NCI-H1417 (cell line): Measurements from ENCODE around the gene IL20RA.
"Not testable (repeated sequence)": the region's sequence is repeated elsewhere in the genome, so short reads cannot be mapped to it uniquely, and the experiment has no call there.

Source experiments
- DNase-seq, 3 experiments: peaks; one replicate each; lab custom pipeline; 2025; lab: John Stamatoyannopoulos, UW

Gene IL20RA

DNA sequence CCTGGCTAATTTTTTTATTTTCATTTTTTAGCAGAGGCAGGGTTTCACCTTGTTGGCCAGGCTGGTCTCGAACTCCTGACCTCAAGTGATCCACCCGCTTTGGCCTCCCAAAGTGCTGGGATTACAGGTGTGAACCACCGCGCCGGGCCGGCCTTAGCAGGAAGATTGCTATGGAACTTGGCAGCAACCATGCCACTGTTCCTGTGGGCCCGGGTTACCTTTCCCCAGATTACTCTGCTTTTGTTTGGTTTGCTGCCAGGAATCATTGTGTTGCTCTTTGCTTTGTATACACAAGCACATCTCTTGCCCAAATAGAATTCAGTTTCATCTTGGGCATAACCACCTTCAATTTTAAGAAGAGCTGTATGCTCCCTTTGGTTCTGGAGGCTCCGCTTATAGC, 71.0 kb downstream of the IL20RA start:
- not testable (repeated sequence) for DNase-seq

- no peak for DNase-seq
These were observed 73.2 kb downstream of the IL20RA start for GRCh38 chr6:136971609-136972008.

GRCh38 chr6:136969930-136970329, 74.8 kb downstream of the IL20RA start:
- peak in 2 of 3 experiments; percentile 22 to 69 for DNase-seq

- no peak for DNase-seq
These were observed 75.3 kb downstream of the IL20RA start for GRCh38 chr6:136969433-136969832.

GRCh38 chr6:136968837-136969236, 75.9 kb downstream of the IL20RA start:
- no peak for DNase-seq

DNA sequence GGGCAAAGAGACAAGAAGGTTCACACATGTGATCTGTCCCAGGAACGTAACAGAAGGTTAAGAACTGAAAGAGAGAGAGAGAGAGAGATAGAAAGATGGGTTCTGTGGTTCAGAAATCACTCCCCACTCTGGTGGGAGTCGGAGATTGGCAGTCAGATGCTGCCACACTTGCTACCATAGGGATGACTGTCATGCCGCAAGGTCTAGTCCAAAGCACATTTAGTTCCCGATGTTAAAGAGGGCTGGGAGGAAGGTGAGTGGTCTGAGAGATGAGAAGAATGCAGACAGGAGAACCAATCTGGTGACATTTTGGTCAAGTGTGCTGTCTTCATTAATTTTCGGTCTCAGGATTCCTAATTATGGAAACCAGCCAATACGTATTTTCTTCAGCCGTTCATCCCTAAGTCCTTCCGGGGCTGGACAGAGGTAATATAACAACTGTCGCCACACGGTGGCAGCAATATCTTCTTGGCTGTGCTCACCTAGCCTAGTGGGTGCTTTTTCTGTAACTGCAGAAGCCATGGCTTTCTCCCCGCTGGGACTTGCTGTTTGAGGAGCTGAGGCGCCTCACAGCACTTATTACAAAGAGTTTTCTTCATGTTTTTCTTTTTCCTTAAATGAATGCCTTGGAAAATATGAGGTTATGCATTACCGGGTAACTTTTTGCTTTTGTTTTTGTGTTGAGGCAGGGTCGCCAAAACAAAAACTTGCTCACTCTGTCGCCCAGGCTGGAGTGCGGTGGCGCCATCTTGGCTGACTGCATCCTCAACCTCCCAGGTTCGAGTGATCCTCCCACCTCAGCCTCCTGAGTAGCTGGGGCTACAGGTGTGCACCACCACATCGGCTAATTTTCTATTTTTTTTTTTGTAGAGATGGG, 76.7 kb downstream of the IL20RA start:
- peak; percentile 57 to 78 (median 57) for DNase-seq

- DNase-seq = peak in 1 of 3 experiments; percentile 49
These were observed 80.4 kb downstream of the IL20RA start for GRCh38 chr6:136964398-136964797.

DNA sequence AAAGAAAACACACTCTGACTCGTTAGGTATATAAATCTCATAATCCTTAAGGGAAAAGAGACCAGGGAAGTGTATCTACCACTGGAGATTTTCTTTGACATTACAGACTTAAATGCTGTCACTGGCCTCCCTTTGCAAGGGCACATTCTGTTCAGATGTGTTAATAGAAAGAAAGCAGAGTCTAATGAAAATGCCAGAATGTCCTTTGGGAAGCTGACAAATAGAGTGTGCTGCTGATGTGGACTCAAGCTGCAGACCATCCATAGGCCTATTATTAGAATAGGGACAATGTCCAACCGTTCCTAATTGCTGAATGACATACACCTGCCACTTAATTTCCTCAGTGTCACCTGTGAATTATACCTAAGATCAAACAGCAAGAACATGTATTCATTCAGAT, 81.5 kb downstream of the IL20RA start:
- DNase-seq = peak in 2 of 3 experiments; percentile 69 to 95

GRCh38 chr6:136962661-136963060, 82.1 kb downstream of the IL20RA start:
- peak; percentile 7 to 99 (median 93) for DNase-seq

DNA sequence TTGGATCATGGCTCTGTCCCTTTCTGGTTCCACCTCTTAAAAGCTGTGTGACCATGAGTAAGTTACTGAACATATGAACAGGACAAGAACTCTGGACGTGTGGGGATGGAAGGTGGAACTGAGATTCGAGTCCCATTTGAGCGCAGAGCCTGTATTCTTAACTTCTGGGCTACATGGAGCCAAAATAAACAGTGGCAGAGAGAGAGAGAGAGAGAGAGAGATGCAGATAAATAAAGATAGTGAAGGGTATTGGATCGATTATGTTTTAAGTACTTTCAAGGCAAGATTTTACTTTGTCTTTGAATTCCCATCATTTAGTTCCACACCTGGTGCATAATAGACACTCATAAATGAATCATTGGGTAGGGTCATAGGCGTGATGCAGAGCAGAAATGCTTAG, 82.9 kb downstream of the IL20RA start:
- peak in 2 of 3 experiments; percentile 48 to 77 for DNase-seq

- peak in 1 of 3 experiments; percentile 25 for DNase-seq
These were observed 84.0 kb downstream of the IL20RA start for GRCh38 chr6:136960781-136961180.

- DNase-seq = peak in 1 of 3 experiments; percentile 57
These were observed 84.8 kb downstream of the IL20RA start for GRCh38 chr6:136959935-136960334.

- DNase-seq = peak; percentile 62 to 99 (median 96)
These were observed 85.3 kb downstream of the IL20RA start for GRCh38 chr6:136959471-136959891.

- peak in 2 of 3 experiments; percentile 21 to 53 for DNase-seq
These were observed 86.6 kb downstream of the IL20RA start for GRCh38 chr6:136958168-136958567.

DNA sequence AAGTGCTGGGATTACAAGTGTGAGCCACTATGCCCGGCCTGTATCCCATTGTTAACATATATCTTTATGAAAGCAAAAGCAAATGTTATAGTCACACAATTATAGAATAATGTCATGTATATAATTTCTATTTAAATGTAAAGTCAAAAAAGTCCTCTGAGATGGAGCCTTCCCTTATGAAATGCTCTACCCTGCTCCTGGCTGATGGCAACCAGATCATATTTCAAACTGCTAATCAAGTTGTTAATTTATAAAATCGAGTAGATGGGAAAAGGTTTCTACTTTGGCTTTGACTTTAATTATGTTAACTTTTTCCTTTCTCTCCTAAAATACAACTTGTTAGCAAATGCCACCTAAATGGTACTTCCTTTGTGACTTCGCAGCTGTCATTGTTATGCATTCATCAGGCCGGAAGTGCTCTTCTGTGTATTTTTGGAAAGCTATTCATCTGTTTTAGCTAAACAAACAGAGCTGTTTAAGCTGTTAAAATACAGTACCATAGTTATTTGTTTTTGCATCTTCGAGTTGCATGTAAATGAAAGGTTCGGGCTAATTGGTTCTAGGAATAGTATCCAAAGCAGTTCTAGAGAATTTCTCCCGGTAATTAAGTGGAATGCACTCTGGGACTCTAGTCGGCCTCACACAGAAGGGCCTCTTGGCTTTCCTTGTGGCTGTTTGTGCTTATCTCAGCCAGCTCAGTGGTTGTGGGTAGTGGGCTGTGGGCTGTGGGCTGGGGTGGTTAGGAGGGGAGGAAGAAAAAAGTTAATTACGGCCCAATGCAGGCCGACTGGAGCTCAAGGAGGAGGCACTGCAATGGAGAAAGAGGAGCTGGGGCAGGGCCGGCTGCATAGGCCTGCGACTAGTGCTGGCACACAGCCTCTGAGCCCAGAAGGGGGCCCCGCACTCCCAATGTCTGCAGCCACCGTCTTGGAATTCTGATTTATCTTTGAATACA, 87.9 kb downstream of the IL20RA start:
- peak; percentile 16 to 95 (median 77) for DNase-seq

GRCh38 chr6:136955123-136955522, 89.6 kb downstream of the IL20RA start:
- no peak for DNase-seq

- DNase-seq = peak; percentile 15 to 95 (median 73)
These were observed 92.0 kb downstream of the IL20RA start for GRCh38 chr6:136952714-136953260.

DNA sequence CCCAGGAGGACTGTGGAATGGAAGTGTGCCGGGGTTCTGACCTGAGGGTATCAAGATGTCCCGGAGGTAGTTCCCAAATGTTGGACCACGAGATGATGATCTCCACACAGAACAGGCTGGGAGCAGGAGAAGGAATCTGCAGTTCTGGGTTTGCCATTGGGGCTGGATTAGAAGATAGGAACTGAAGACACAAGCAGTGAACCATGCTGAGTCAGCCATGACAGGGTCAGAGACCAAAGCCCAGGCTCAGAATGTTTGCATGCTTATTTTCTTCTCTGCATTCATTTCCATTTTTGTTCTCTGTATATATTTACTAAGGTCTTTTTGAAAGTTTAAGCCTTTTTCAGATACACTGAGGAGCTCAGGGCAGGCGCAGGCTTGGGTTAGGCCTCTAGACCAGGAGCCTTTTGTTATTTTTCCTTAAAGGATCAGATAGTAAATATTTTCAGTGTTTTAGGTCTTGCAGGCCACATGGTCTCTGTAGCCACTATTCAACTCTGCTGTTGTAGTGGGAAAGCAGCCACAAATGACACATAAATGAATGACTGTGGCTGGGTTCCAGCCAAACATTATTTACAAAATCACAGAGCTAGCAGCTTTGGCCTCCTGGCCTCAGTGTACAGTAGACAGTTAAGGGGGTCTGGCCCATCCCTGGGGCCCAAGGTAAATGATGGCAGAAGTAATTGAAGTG, 94.2 kb downstream of the IL20RA start:
- DNase-seq = no peak
